GM18909 (cell line): ENCODE measurements around the gene VARS2.
"Not testable (repeated sequence)": the region's sequence is repeated elsewhere in the genome, so short reads cannot be mapped to it uniquely, and the experiment has no call there.

Experiments
- ATAC-seq: cut with Tn5 transposase; IDR thresholded peaks from one replicate; pipeline ENCODE4 v1.9.1; 2021; ENCODE audit warnings: mild to moderate bottlenecking; ENCODE audit not compliant: unreplicated experiment, poor library complexity

Gene VARS2

GRCh38 chr6:30922447-30922852, 8.4 kb downstream of the VARS2 start:
- no peak for ATAC-seq

GRCh38 chr6:30924040-30924627, 10.1 kb downstream of the VARS2 start:
- not testable (repeated sequence) for ATAC-seq

DNA sequence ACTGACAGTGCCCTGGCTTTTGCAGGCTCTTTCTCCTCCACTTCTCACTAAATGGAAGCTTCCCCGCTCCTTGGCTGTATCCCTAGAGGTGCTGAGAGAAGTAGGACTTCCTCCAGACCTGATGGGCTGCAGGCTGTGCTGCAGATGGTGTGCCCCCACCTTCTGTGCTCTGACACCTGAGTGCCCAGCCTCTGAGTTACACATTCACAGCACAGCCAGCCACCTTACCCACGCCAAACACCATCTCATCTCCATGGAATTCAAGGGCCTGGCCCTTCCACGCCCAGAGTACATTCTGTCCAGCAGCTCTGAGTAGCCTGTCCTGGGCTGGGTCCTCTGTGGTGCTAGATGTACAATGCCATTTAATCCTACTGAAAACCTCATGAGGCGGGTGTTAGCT, 12.6 kb downstream of the VARS2 start:
- no peak for ATAC-seq

DNA sequence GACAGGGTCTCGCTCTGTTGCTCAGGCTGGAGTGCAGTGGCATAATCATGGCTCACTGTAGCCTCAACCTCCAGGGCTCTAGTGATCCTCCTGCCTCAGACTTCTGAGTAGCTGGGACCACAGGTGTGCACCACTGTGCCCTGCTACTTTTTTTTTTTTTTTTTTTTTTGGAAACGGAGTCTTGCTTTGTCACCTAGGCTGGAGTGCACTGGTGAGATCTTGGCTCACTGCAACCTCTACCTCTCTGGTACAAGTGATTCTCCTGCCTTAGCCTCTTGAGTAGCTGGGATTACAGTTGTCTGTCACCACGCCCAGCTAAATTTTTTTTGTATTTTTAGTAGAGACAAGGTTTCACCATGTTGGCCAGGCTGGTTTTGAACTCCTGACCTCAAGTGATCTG, 13.0 kb downstream of the VARS2 start:
- ATAC-seq: not testable (repeated sequence)

DNA sequence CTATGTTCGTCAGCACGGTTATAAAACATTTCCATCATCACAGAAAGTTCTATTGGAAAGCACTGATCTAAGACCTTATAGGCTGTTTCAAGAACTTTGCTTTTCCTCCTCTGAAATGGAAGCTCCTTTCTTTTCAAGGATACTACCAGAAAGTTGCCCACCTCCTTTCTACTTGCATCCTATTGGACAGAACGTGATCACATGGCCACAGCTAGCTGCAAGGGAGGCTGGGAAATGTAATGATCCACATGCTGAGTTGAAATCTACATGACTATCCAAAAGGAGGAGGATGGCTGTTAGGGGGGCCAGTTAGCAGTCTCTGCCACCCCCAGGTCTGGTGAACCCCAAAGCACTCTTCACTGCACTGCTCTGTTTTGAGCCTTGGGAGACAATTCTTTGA, 14.6 kb downstream of the VARS2 start:
- ATAC-seq: no peak

- no peak for ATAC-seq
These were observed 16.5 kb downstream of the VARS2 start for GRCh38 chr6:30930506-30930905.

GRCh38 chr6:30931272-30931671, 17.2 kb downstream of the VARS2 start:
- ATAC-seq: no peak

DNA sequence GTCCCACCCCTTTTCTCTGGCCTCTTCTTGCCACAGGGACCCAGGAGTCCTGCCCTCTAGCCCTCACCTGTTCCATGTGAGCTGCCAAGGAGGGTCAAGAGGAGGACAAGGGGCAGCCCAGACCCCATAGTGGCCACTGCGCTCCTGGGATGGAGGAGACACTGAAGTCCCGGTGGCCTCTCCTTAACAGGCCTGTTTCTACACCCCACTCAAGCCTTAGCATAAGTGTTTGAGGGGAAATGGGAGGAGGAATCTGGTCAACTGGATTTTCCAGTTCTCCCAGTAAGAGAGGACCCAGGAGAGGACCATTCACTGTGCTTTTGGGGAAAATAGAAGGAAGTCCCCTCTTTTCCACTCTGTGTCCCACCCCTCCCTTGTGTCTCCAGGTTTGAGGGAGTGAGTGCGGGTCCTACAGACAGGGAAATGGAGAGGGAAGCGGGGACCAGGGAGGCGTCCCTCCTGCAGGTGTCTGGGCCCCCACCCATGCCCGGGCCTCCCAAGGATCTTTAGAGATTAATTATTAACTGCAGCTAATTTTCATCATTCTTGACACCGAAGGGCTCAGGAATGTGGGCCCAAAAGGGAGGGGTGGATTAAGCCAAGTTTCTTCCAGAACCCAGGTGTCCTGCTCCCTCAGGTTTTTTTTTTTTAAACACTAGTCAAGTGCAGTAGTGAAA, 18.1 kb downstream of the VARS2 start, which contains the start of gene SFTA2:
TSS of gene SFTA2 (minus strand) at position 202 of the 677 bp plus-strand sequence. CDS start at position 128, 74 bp downstream.
- no peak for ATAC-seq

DNA sequence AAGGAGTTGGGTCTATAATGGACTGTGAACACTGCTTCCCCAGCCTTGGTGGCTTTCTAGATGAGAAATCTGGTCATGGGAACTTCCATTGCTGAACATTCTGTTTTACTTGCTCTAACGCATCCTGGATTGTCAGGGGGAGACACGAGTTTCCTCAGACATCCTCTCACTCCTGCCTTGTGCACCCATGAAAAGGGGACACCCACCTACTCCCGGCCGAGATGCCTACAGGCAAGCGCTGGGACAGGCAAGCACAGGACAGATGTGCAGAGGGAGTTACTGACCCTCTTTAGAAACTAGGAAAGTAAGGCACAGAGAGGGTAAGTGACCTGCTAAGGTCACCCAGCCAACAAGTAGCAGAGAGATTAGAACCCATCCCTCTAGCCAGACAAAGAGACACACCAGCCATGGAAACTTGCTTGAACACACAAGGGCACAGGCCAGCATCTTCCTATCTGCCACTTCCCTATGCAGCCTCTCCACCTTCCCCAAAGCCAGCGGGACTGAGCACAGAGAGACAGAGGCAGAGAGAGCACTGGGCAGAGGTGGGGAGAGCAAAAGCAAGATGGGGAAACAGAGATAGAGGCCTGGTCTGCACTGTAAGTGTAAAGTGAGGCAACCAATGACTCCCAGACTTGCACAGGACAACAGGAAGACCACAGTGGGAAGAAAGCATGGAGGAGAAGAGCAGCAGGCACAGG, 18.8 kb downstream of the VARS2 start:
- no peak for ATAC-seq

GRCh38 chr6:30935018-30935417, 21.0 kb downstream of the VARS2 start:
- no peak for ATAC-seq

- no peak for ATAC-seq
These were observed 23.2 kb downstream of the VARS2 start for GRCh38 chr6:30937265-30937664.

DNA sequence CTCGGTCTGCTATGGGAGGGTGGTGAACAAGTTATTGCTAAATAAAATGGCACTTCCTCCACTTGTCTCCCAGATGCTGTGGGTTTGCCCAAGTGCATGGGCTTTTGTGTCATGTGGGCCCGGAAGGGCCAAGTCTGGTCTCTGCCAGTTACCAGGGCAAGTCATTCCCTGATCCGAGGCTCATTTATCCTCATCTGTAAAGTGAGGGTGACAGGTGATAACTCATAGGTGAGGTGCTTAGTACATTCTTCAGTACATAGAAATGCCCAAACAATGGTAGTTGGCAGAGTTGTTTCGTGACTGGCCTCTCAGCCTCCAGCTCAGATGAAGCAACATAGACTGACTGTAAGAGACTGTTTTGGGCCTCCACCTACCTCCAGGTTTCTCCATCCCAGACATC, 24.7 kb downstream of the VARS2 start:
- ATAC-seq: no peak

DNA sequence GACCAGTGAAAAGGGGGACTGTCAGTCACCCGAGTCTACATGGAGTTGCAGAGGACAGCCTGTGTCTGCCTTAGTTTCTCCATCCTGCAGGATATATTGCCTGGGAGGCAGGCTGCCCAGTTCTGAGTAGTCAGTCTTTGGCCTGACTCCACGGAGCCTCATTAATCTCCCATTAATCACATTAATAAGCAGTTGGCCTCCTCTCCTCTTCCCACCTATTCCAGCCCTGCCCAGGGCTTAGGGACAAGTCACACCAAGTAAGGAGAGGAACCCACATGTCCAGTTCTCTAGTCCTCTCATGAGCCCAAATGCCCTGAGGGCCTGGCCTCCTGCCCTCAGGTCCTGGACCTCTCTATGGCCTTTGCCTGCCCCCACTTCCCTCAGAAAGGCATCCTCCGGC, 25.4 kb downstream of the VARS2 start:
- ATAC-seq: no peak

DNA sequence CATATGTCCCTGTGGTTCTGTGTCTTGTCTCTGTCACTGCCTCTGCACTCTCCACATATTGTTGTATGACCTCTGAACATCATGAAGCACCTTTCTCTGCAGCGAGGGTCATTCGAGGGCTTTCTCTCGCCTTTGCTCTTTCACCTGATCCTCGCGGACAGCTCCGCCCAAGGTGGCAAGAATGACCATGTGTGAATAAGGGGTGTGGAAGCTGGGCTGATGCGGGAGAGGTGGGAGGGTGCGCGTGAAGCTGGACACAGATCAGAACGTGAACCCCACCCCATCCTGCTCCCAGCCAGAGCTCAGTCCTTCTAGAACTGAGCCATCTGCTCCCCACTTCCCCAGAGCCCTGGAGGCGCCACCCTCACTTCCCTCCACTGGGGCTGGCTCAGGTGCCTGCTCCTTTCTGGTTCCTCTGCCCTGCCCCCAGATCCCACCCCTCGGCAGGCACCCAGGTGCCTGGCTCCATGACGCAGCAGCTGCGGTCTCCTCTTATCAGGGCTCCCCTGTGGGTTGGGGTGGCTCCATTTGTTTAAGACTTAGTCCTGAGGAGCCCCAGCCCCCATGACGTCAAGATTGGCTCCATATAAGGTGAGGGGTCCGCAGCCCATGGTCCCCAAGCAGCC, 26.4 kb downstream of the VARS2 start, which contains the start of gene MUCL3:
TSS of gene MUCL3 (plus strand) at position 613 of the 626 bp plus-strand sequence. CDS start 27 bp downstream, outside the sequence.
- ATAC-seq: no peak

DNA sequence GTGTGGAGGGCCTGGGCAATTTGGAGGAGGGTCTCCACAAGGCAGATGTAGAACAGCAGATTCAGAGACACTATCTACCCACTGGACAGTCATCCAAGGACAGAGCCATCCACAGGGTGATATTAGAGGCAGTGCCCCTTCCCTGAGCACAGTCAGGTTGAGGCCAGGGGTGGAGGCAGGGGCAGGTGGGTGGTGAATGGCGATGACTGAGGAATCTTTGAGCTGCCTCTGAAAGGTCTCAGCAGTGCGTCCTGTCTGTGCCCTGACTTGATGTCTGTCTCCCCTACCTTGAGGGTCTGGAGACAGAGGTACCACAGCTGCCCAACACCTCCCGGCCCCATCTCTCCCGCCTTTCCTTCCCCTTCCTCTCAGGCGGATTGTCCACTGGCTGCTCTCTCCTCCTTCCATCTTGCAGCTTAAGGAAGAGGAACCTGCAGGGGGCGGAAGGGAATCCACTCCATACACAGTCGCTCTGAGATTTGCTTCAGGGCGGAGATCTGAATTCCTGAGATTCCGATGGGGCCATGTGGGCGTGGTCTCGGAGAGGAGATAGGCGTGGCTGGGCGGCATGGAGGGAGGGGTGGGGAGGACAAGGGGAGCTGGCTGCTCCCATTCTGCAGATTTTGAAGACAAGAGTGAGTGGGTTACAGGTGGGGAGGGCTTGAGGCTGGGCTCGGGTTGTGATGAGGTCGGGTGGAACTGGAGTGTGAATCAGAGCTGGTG, 28.5 kb downstream of the VARS2 start:
- ATAC-seq: no peak

DNA sequence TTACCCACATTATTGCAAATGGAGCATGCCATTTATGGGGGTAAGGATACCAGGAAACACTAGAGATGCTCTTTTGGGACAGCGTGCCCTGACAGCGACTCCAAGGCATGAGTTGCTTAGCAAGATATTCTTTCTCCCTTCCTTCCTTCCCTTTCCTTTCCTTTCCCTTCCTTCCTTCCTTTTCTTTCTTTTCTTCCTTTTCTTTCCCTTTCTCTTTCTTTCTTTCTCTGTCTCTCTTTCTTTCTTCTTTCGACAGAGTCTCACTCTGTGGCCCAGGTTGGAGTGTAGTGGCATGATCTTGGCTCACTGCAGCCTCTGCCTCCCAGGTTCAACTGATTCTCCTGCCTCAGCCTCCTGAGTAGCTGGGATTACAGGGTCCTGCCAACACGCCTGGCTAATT, 30.0 kb downstream of the VARS2 start:
- no peak for ATAC-seq

DNA sequence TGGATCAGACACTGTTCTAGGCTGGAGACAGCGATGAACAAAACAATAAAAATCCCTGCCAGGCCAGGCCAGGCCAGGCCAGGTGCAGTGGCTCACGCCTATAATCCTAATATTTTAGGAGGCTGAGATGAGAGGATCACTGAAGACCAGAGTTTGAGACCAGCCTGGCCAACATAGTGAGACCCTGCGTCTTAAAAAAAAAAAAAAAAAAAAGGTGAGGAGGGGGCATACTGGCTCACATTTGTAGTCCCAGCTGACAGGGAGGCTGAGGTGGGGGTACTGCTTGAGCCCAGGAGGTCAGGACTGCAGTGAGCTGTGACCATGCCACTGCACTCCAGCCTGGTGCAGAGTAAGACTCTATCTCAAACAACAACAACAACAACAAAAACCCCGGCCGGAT, 31.2 kb downstream of the VARS2 start:
- ATAC-seq: no peak

DNA sequence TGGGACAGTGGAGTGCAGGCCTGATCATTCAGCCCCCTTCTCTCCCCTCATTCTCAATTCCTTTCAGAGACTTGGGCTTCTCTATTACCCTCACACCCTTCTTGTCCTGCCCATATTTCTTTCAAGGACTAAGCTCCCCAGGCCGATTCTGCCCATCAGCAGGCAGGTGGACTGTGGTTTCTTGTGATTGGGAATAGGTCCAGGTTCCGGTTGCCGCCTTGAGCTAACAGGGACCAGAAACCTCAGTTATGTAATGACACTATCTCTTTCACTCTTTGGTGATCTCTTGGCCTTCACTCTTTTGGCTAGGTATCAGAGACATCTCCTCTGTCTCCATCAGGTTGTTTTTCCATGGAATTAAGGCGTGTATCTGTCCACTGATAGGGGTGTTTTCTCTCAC, 33.2 kb downstream of the VARS2 start:
- ATAC-seq: no peak

DNA sequence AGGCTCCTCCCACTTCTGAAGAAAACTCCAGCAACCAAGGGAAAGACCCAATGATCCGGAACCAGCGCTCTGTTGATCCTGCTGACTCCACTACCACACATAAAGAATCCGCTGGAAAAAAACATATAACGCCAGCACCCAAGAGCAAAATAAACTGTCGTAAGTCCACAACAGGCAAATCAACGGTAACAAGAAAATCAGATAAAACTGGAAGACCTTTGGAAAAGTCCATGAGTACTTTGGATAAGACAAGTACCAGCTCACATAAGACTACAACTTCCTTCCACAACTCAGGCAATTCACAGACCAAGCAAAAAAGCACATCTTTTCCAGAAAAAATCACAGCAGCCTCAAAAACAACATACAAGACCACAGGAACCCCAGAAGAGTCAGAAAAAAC, 34.8 kb downstream of the VARS2 start:
- ATAC-seq: no peak

DNA sequence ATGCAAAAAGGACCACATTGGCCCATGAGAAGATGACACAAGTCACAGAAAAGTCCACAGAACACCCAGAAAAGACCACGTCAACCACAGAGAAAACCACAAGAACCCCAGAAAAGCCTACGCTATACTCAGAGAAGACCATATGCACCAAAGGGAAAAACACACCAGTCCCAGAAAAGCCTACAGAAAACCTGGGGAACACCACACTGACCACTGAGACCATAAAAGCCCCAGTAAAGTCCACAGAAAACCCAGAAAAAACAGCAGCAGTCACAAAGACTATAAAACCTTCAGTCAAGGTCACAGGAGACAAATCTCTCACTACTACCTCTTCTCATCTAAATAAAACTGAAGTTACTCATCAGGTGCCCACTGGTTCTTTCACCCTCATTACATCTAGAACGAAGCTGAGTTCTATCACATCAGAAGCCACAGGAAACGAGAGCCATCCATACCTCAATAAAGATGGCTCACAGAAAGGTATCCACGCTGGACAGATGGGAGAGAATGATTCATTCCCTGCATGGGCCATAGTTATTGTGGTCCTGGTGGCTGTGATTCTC, 38.0 kb downstream of the VARS2 start:
- ATAC-seq: no peak
